Suprapubic skin (tissue), 4 donors: Measurements from ENCODE around the gene SLC22A4. TPM values are rescaled to one million over a fixed set of nuclear protein-coding genes. Genes with fewer than 3 reads are reported as not detected.

Experiments used
- DNase-seq, 2 donors: peaks; one replicate each; pipeline ENCODE4 v3.0.0-alpha.2; 2019; ENCODE audit warnings: low spot score in 2 of 2
- H3K27ac ChIP-seq: fragments of 200-600 bp; sonication (generic); one replicate; pipeline ENCODE4 v1.5.1; 2019
- H3K27me3 ChIP-seq: fragments of 200-600 bp; sonication (generic); one replicate; pipeline ENCODE4 v1.5.1; 2019
- H3K36me3 ChIP-seq: fragments of 200-600 bp; sonication (generic); one replicate; pipeline ENCODE4 v1.5.1; 2019
- H3K4me1 ChIP-seq: fragments of 200-600 bp; sonication (generic); one replicate; pipeline ENCODE4 v1.5.1; 2019
- H3K4me3 ChIP-seq: fragments of 200-600 bp; sonication (generic); one replicate; pipeline ENCODE4 v1.5.1; 2019; ENCODE audit warnings: mild to moderate bottlenecking
- H3K9me3 ChIP-seq: fragments of 200-600 bp; sonication (generic); one replicate; pipeline ENCODE4 v1.5.1; 2019
- CTCF ChIP-seq, 2 donors: fragments of 200-600 bp in 1 of 2; fragments of 450-650 bp in 1 of 2; sonication (generic) in 1 of 2; IDR thresholded peaks; one replicate each; pipeline ENCODE4 v1.5.1; 2016 to 2019; ENCODE audit warnings: antibody characterized with exemption in 2 of 2, mild to moderate bottlenecking in 1 of 2, moderate library complexity in 1 of 2
- EP300 ChIP-seq: sonication (generic); formaldehyde crosslinking; IDR thresholded peaks from one replicate; pipeline ENCODE4 v1.6.1; 2017; ENCODE audit warnings: antibody characterized with exemption
- POLR2A ChIP-seq, 2 donors: fragments of 450-650 bp; IDR thresholded peaks; one replicate each; pipeline ENCODE4 v1.6.1; 2017; ENCODE audit warnings: antibody characterized with exemption in 2 of 2, mild to moderate bottlenecking in 2 of 2, moderate library complexity in 2 of 2
- POLR2AphosphoS5 ChIP-seq, 3 donors: sonication (generic); formaldehyde crosslinking; IDR thresholded peaks; one replicate each; pipeline ENCODE4 v1.6.1; 2017; ENCODE audit warnings: antibody characterized with exemption in 3 of 3
- WGBS: methylation state at CpG from one replicate; pipeline ENCODE4 v1.1.5; 2018; 5-methylcytosine and 5-hydroxymethylcytosine counted together
- total RNA-seq, 4 donors: library from RNA; depleted of rRNA; stranded (reverse); fragments of >200 nt; gene quantifications; one replicate each; pipeline ENCODE4 v1.1.0, GENCODE V29; 2016

The SLC22A4 gene
- total RNA-seq, 4 donors from 2014 or later, result 0.32 to 1.9 (median 1.3) TPM

GRCh38 chr5:132265336-132266030 is 28.7 kb upstream of the SLC22A4 start:
- DNase-seq, result peak in 1 of 2 donors; percentile 82
- Histone ChIP-seq H3K4me3 (no peak overlapping the region), H3K36me3 (peaks cover 42% of the 10 kb centered on the region), H3K4me1 (peaks cover 79% of the 10 kb centered on the region), H3K27me3 (no peaks in the 10 kb centered on the region), H3K27ac (peak overlapping the region; percentile 71), H3K9me3 (no peaks in the 10 kb centered on the region)
- WGBS, result 30% methylated on average over 8 of the region's 8 CpGs
- peak in 1 of 3 donors; percentile 71 for TF ChIP-seq POLR2AphosphoS5 (IDR thresholded peaks at IDR 0.05)
- TF ChIP-seq POLR2A (IDR thresholded peaks at IDR 0.05), result no peak

- H3K27ac ChIP-seq, result peak overlapping the region; percentile 71
- 54% methylated on average over 4 of the region's 7 CpGs for WGBS
- no peaks in the 10 kb centered on the region for H3K27me3 ChIP-seq
- peaks cover 49% of the 10 kb centered on the region for H3K36me3 ChIP-seq
- peaks cover 71% of the 10 kb centered on the region for H3K4me1 ChIP-seq
- H3K4me3 ChIP-seq, result no peak overlapping the region
- TF ChIP-seq EP300, result no peak
- TF ChIP-seq POLR2A (IDR thresholded peaks at IDR 0.05), result no peak
- no peak for TF ChIP-seq POLR2AphosphoS5 (IDR thresholded peaks at IDR 0.05)
- no peak for TF ChIP-seq CTCF (IDR thresholded peaks at IDR 0.05)
- no peaks in the 10 kb centered on the region for H3K9me3 ChIP-seq
- no peak for DNase-seq
These were observed 28.0 kb upstream of the SLC22A4 start for GRCh38 chr5:132266031-132266835.

GRCh38 chr5:132266836-132267160 is 27.4 kb upstream of the SLC22A4 start:
- TF ChIP-seq POLR2AphosphoS5 (IDR thresholded peaks at IDR 0.05), result no peak
- TF ChIP-seq POLR2A (IDR thresholded peaks at IDR 0.05), result no peak
- no peak for TF ChIP-seq EP300
- no peak for TF ChIP-seq CTCF (IDR thresholded peaks at IDR 0.05)
- Histone ChIP-seq H3K4me3 (no peak overlapping the region), H3K36me3 (peaks cover 55% of the 10 kb centered on the region), H3K27ac (no peak overlapping the region), H3K4me1 (peaks cover 67% of the 10 kb centered on the region), H3K9me3 (no peaks in the 10 kb centered on the region), H3K27me3 (no peaks in the 10 kb centered on the region)
- no CpG with 5 or more reads among the region's 1 CpG for WGBS
- no peak for DNase-seq

GRCh38 chr5:132267166-132267739 is 26.9 kb upstream of the SLC22A4 start:
- peak overlapping the region; percentile 51 for H3K27ac ChIP-seq
- peaks cover 63% of the 10 kb centered on the region for H3K4me1 ChIP-seq
- no peak overlapping the region for H3K4me3 ChIP-seq
- DNase-seq, result no peak
- TF ChIP-seq CTCF (IDR thresholded peaks at IDR 0.05) (no peak), EP300 (no peak), POLR2A (IDR thresholded peaks at IDR 0.05) (no peak), POLR2AphosphoS5 (IDR thresholded peaks at IDR 0.05) (no peak)
- no peaks in the 10 kb centered on the region for H3K9me3 ChIP-seq
- no peaks in the 10 kb centered on the region for H3K27me3 ChIP-seq
- peaks cover 58% of the 10 kb centered on the region for H3K36me3 ChIP-seq

- no peak for DNase-seq
- H3K27me3 ChIP-seq, result no peaks in the 10 kb centered on the region
- 22% methylated on average over 3 of the region's 6 CpGs for WGBS
- H3K4me3 ChIP-seq, result no peak overlapping the region
- no peaks in the 10 kb centered on the region for H3K9me3 ChIP-seq
- peak overlapping the region; percentile 51 for H3K27ac ChIP-seq
- H3K36me3 ChIP-seq, result peaks cover 53% of the 10 kb centered on the region
- TF ChIP-seq CTCF (IDR thresholded peaks at IDR 0.05) (no peak), EP300 (no peak), POLR2A (IDR thresholded peaks at IDR 0.05) (no peak), POLR2AphosphoS5 (IDR thresholded peaks at IDR 0.05) (no peak)
- H3K4me1 ChIP-seq, result peaks cover 60% of the 10 kb centered on the region
These were observed 26.0 kb upstream of the SLC22A4 start for GRCh38 chr5:132267931-132268768.
